Liver (tissue), 9 donors: ENCODE results near the gene ABT1. TPM values are rescaled to one million over a fixed set of nuclear protein-coding genes. Genes with fewer than 3 reads are reported as not detected.

Source experiments
- DNase-seq: peaks from one replicate; pipeline ENCODE4 v3.0.0-alpha.2; 2017; ENCODE audit warnings: low spot score
- H3K27ac ChIP-seq, 2 donors: one replicate each; pipeline ENCODE4 v1.7.0; 2013; ENCODE audit warnings: inconsistent platforms in 2 of 2, low read length in 2 of 2, control low read depth in 1 of 2, low read depth in 1 of 2, mild to moderate bottlenecking in 1 of 2
- H3K27me3 ChIP-seq, 4 donors: one replicate each; pipeline versions ENCODE4 v1.6.1 to v1.7.0; 2013; ENCODE audit warnings: low read length in 3 of 4, inconsistent platforms in 1 of 4, mild to moderate bottlenecking in 1 of 4, moderate library complexity in 1 of 4; ENCODE audit not compliant: control insufficient read depth in 4 of 4, insufficient read depth in 4 of 4
- H3K36me3 ChIP-seq, 4 donors: one replicate each; pipeline versions ENCODE4 v1.6.1 to v1.7.0; 2013; ENCODE audit warnings: low read length in 3 of 4, mild to moderate bottlenecking in 3 of 4, low read depth in 1 of 4, moderate library complexity in 1 of 4; ENCODE audit not compliant: control insufficient read depth in 4 of 4, insufficient read depth in 3 of 4
- H3K4me1 ChIP-seq, 4 donors: one replicate each; pipeline versions ENCODE4 v1.6.1 to v1.7.0; 2013; ENCODE audit warnings: low read length in 3 of 4, mild to moderate bottlenecking in 3 of 4, moderate library complexity in 1 of 4; ENCODE audit not compliant: control insufficient read depth in 4 of 4, insufficient read depth in 4 of 4
- H3K4me3 ChIP-seq, 3 donors: one replicate each; pipeline versions ENCODE4 v1.6.1 to v1.7.0; 2013; ENCODE audit warnings: low read length in 3 of 3, control low read depth in 1 of 3, low read depth in 1 of 3, mild to moderate bottlenecking in 1 of 3
- H3K9ac ChIP-seq, 2 donors: one replicate each; pipeline ENCODE4 v1.7.0; 2013; ENCODE audit warnings: low read length in 2 of 2, mild to moderate bottlenecking in 2 of 2, moderate library complexity in 2 of 2, control low read depth in 1 of 2, low read depth in 1 of 2
- H3K9me3 ChIP-seq, 4 donors: one replicate each; pipeline versions ENCODE4 v1.6.1 to v1.7.0; 2013; ENCODE audit warnings: low read length in 3 of 4; ENCODE audit not compliant: control insufficient read depth in 4 of 4
- ATF3 ChIP-seq: IDR thresholded peaks from 2 replicates; pipeline ENCODE4 v1.6.1; 2016; ENCODE audit warnings: antibody characterized with exemption
- EGR1 ChIP-seq, 2 donors: IDR thresholded peaks; 2 replicates each; pipeline ENCODE4 v1.6.1; 2016 to 2018; ENCODE audit warnings: antibody characterized with exemption in 2 of 2, low read depth in 2 of 2
- FOXA1 ChIP-seq: IDR thresholded peaks from 2 replicates; pipeline ENCODE4 v1.6.1; 2016; ENCODE audit warnings: antibody characterized with exemption
- FOXA2 ChIP-seq: IDR thresholded peaks from 2 replicates; pipeline ENCODE4 v1.6.1; 2016; ENCODE audit warnings: antibody characterized with exemption
- GABPA ChIP-seq, 2 donors: IDR thresholded peaks in 1 of 2; conservative IDR thresholded peaks in 1 of 2; 2 replicates each; pipeline ENCODE4 v1.6.1; 2016; ENCODE audit warnings: antibody characterized with exemption in 2 of 2, mild to moderate bottlenecking in 1 of 2, moderate library complexity in 1 of 2
- HNF4A ChIP-seq, 2 donors: conservative IDR thresholded peaks; 2 replicates each; pipeline ENCODE4 v1.6.1; 2016; ENCODE audit warnings: antibody characterized with exemption in 2 of 2, mild to moderate bottlenecking in 2 of 2
- HNF4G ChIP-seq: IDR thresholded peaks from 2 replicates; pipeline ENCODE4 v1.6.1; 2016; ENCODE audit warnings: antibody characterized with exemption
- JUND ChIP-seq, 2 donors: IDR thresholded peaks; 2 replicates each; pipeline ENCODE4 v1.6.1; 2016; ENCODE audit warnings: antibody characterized with exemption in 2 of 2
- MAX ChIP-seq: IDR thresholded peaks from 2 replicates; pipeline ENCODE4 v1.6.1; 2016; ENCODE audit warnings: antibody characterized with exemption
- NR2F2 ChIP-seq: IDR thresholded peaks from 2 replicates; pipeline ENCODE4 v1.6.1; 2016; ENCODE audit warnings: antibody characterized with exemption
- RAD21 ChIP-seq, 2 donors: IDR thresholded peaks; 2 replicates each; pipeline ENCODE4 v1.6.1; 2016; ENCODE audit warnings: antibody characterized with exemption in 2 of 2, mild to moderate bottlenecking in 2 of 2
- RXRA ChIP-seq, 2 donors: IDR thresholded peaks; 2 replicates each; pipeline ENCODE4 v1.6.1; 2017 to 2018; ENCODE audit warnings: antibody characterized with exemption in 2 of 2, mild to moderate bottlenecking in 1 of 2
- SP1 ChIP-seq: IDR thresholded peaks from 2 replicates; pipeline ENCODE4 v1.6.1; 2018; ENCODE audit warnings: antibody characterized with exemption, mild to moderate bottlenecking
- TAF1 ChIP-seq: conservative IDR thresholded peaks from 2 replicates; pipeline ENCODE4 v1.6.1; 2016; ENCODE audit warnings: antibody characterized with exemption, mild to moderate bottlenecking
- YY1 ChIP-seq: IDR thresholded peaks from 2 replicates; pipeline ENCODE4 v1.6.1; 2016; ENCODE audit warnings: antibody characterized with exemption, mild to moderate bottlenecking
- ZBTB33 ChIP-seq: IDR thresholded peaks from 2 replicates; pipeline ENCODE4 v1.6.1; 2016; ENCODE audit warnings: antibody characterized with exemption
- WGBS: extraction: QIAGEN DNeasy Blood & Tissue Kit; methylation state at CpG from one replicate; pipeline ENCODE4 v1.1.7; 2013; 5-methylcytosine and 5-hydroxymethylcytosine counted together
- polyA plus RNA-seq, 2 donors: library from polyadenylated mRNA; stranded (reverse) in 1 of 2; unstranded in 1 of 2; fragments of 200-250 nt in 1 of 2; fragments of >200 nt in 1 of 2; fragmentation: Nextera tagmentation in 1 of 2; extraction: Ambion mirVana in 1 of 2; gene quantifications; one replicate each; pipeline versions ENCODE4 v1.2.1 to v1.2.3, GENCODE V29; 2013 to 2015
- total RNA-seq, 2 donors: library from RNA; depleted of rRNA; stranded (reverse); fragments of >200 nt; gene quantifications; one replicate each; pipeline ENCODE4 v1.2.3, GENCODE V29; 2014
- TF ChIP-seq, protein P1 (sequence below): fragments of 150-350 bp; IDR thresholded peaks from 2 replicates; pipeline ENCODE4 v1.5.1; 2017; ENCODE audit warnings: improper control_type of control experiment, low read depth, low read length; ENCODE audit not compliant: missing input control
- TF ChIP-seq, protein P2 (sequence below): IDR thresholded peaks from 2 replicates; pipeline ENCODE4 v1.6.1; 2016; ENCODE audit warnings: antibody characterized with exemption, mild to moderate bottlenecking
- donor health status: healthy.
- donor health status: healthy.
- donor health status: healthy.
- donor health status: healthy.
- donor health status: healthy.

The ABT1 gene
- total and polyA plus RNA-seq, 4 donors = 8.3 to 13.0 (median 10.0) TPM

DNA sequence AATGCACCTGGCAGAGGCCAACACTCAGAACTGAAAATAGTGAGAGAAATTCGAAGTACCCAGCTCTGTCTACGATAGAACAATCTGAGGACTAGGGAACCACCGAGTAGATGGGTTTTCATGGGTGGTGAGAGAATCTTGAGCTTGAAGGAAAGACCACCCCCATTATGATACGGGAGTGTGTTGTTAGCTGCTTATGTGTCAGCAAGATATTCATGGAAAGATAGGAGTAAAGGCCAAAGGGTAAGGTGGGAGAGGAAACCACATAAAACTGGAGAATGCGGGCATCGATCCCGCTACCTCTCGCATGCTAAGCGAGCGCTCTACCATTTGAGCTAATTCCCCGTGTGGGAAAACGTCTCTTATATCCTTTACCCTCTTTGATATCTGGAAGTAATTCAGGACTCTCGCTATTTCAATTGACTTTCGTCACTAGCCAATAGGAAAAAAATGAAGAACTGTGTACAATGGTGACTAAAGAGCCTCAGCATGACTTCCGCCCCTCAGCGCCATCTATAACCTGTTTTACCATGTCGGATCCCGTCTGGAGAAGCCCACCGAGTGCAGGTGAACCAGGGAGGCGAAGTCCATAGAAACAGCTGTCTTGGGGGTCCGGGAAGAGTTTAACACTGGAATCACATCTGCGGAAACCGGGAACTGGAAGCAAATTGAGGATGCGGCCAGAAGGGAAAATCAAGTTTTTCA is 25.0 kb upstream of the ABT1 start:
- H3K9me3 ChIP-seq = peaks cover 0 to 2% (median 0%) of the 10 kb centered on the region in 4 donors
- peaks cover 0 to 11% (median 7%) of the 10 kb centered on the region in 4 donors for H3K4me1 ChIP-seq
- peak overlapping the region in 1 of 2 donors; percentile 23 for H3K27ac ChIP-seq
- H3K9ac ChIP-seq = peak overlapping the region in 1 of 2 donors; percentile 57
- TF ChIP-seq SP1 (peak; percentile 31), HNF4G (no peak), HNF4A (conservative IDR thresholded peaks at IDR 0.05) (peak; percentile 25 to 34), TAF1 (no peak), ZBTB33 (no peak), RAD21 (IDR thresholded peaks at IDR 0.05) (no peak), NR2F2 (peak; percentile 57), RXRA (IDR thresholded peaks at IDR 0.05) (peak; percentile 32 to 46), GABPA (IDR thresholded peaks at IDR 0.05 in 1 of 2, conservative IDR thresholded peaks at IDR 0.05 in 1 of 2) (no peak), FOXA1 (no peak), ATF3 (peak; percentile 99), MAX (peak; percentile 70), JUND (IDR thresholded peaks at IDR 0.05) (peak in 1 of 2 donors; percentile 15), EGR1 (IDR thresholded peaks at IDR 0.05; ENCODE audit: low read depth in 2 of 2) (peak in 1 of 2 donors; percentile 25), YY1 (peak; percentile 93), FOXA2 (peak; percentile 22)
- TF ChIP-seq, protein P1, sequence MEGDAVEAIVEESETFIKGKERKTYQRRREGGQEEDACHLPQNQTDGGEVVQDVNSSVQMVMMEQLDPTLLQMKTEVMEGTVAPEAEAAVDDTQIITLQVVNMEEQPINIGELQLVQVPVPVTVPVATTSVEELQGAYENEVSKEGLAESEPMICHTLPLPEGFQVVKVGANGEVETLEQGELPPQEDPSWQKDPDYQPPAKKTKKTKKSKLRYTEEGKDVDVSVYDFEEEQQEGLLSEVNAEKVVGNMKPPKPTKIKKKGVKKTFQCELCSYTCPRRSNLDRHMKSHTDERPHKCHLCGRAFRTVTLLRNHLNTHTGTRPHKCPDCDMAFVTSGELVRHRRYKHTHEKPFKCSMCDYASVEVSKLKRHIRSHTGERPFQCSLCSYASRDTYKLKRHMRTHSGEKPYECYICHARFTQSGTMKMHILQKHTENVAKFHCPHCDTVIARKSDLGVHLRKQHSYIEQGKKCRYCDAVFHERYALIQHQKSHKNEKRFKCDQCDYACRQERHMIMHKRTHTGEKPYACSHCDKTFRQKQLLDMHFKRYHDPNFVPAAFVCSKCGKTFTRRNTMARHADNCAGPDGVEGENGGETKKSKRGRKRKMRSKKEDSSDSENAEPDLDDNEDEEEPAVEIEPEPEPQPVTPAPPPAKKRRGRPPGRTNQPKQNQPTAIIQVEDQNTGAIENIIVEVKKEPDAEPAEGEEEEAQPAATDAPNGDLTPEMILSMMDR = no peak
- TF ChIP-seq, protein P2, sequence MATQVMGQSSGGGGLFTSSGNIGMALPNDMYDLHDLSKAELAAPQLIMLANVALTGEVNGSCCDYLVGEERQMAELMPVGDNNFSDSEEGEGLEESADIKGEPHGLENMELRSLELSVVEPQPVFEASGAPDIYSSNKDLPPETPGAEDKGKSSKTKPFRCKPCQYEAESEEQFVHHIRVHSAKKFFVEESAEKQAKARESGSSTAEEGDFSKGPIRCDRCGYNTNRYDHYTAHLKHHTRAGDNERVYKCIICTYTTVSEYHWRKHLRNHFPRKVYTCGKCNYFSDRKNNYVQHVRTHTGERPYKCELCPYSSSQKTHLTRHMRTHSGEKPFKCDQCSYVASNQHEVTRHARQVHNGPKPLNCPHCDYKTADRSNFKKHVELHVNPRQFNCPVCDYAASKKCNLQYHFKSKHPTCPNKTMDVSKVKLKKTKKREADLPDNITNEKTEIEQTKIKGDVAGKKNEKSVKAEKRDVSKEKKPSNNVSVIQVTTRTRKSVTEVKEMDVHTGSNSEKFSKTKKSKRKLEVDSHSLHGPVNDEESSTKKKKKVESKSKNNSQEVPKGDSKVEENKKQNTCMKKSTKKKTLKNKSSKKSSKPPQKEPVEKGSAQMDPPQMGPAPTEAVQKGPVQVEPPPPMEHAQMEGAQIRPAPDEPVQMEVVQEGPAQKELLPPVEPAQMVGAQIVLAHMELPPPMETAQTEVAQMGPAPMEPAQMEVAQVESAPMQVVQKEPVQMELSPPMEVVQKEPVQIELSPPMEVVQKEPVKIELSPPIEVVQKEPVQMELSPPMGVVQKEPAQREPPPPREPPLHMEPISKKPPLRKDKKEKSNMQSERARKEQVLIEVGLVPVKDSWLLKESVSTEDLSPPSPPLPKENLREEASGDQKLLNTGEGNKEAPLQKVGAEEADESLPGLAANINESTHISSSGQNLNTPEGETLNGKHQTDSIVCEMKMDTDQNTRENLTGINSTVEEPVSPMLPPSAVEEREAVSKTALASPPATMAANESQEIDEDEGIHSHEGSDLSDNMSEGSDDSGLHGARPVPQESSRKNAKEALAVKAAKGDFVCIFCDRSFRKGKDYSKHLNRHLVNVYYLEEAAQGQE = no peak
- peak; percentile 65 for DNase-seq
- H3K27me3 ChIP-seq = peaks cover 0 to 3% (median 1%) of the 10 kb centered on the region in 4 donors
- H3K4me3 ChIP-seq = peak overlapping the region; percentile 16 to 61 (median 48)
- WGBS = 7% methylated on average over 24 of the region's 24 CpGs
- no peaks in the 10 kb centered on the region for H3K36me3 ChIP-seq
